Right renal pelvis (tissue), 4 donors: ENCODE data around the gene NRM. TPM values are rescaled to one million over a fixed set of nuclear protein-coding genes. Genes with fewer than 3 reads are reported as not detected.
A peak's percentile ranks its signal among the peaks of the same experiment; 100 is the strongest.

Source experiments
- DNase-seq, 4 donors: peaks; one replicate each; pipeline ENCODE4 v3.0.0-alpha.2; 2013; ENCODE audit warnings: low read depth in 4 of 4, low spot score in 3 of 4, missing footprints in 1 of 4
- polyA plus RNA-seq, 4 donors: library from polyadenylated mRNA; unstranded; fragments of 120-200 nt; gene quantifications; one replicate each; pipeline ENCODE4 v1.2.1, GENCODE V29; 2013; ENCODE audit not compliant: insufficient read length in 4 of 4

Gene NRM
- polyA plus RNA-seq, 4 donors = 37.6 to 39.7 (median 38.2) TPM

- DNase-seq = no peak
Observed at GRCh38 chr6:30689985-30690384, 799 bp downstream of the NRM start.

GRCh38 chr6:30689022-30689865, 1.5 kb downstream of the NRM start:
- DNase-seq = no peak

GRCh38 chr6:30688569-30688968, 2.2 kb downstream of the NRM start:
- no peak for DNase-seq

GRCh38 chr6:30687659-30688431, 2.9 kb downstream of the NRM start:
- no peak for DNase-seq

- peak; percentile 72 to 81 (median 80) for DNase-seq
Observed at GRCh38 chr6:30686908-30687658, 3.7 kb downstream of the NRM start.

- DNase-seq = no peak
Observed at GRCh38 chr6:30686009-30686907, 4.5 kb downstream of the NRM start, which contains the start of gene PPP1R18. TSS of gene PPP1R18 (minus strand) at chr6:30686645. CDS start at chr6:30686018, 627 bp downstream.

GRCh38 chr6:30685157-30686008, 5.4 kb downstream of the NRM start:
- DNase-seq = no peak

- DNase-seq = no peak
Observed at GRCh38 chr6:30684386-30685156, 6.2 kb downstream of the NRM start.

- no peak for DNase-seq
Observed at GRCh38 chr6:30683980-30684338, 6.8 kb downstream of the NRM start.

- no peak for DNase-seq
Observed at GRCh38 chr6:30683183-30683979, 7.4 kb downstream of the NRM start.

GRCh38 chr6:30682143-30683117, 8.4 kb downstream of the NRM start:
- no peak for DNase-seq

- no peak for DNase-seq
Observed at GRCh38 chr6:30681766-30682142, 9.0 kb downstream of the NRM start.

- no peak for DNase-seq
Observed at GRCh38 chr6:30679765-30680535, 10.8 kb downstream of the NRM start.

GRCh38 chr6:30678964-30679726, 11.6 kb downstream of the NRM start:
- DNase-seq = peak in 1 of 4 donors; percentile 60
